NCI-H82 treated with DMSO at 0.1 percent for 48 hours (cell line): ENCODE measurements around the gene SERINC5.
"Not testable (repeated sequence)": the region's sequence is repeated elsewhere in the genome, so short reads cannot be mapped to it uniquely, and the experiment has no call there.

Experiments
- DNase-seq: peaks from one replicate; lab custom pipeline; 2025; ENCODE audit not compliant: unreplicated experiment; lab: John Stamatoyannopoulos, UW

SERINC5 gene

DNA sequence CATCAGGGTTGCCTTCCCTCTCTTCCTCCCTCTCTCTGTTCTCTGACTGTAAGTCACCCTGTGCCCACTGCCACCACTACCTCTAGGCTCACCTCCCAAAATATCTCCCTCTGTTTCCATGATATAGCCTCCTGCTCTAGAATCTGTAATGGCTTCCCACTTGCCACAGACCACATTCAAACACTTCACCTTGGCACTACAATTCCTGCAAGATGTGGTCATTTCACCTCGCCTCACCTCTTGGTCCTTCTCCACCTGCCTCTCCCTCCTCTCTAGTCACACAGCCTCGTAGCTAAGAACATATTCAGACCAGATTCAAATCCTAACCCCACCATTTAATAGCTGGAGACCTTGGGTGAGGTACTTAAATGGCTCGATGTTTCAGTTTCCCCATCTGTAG, 56.9 kb downstream of the SERINC5 start:
- no peak for DNase-seq

GRCh38 chr5:80198399-80198798, 57.4 kb downstream of the SERINC5 start:
- no peak for DNase-seq

DNA sequence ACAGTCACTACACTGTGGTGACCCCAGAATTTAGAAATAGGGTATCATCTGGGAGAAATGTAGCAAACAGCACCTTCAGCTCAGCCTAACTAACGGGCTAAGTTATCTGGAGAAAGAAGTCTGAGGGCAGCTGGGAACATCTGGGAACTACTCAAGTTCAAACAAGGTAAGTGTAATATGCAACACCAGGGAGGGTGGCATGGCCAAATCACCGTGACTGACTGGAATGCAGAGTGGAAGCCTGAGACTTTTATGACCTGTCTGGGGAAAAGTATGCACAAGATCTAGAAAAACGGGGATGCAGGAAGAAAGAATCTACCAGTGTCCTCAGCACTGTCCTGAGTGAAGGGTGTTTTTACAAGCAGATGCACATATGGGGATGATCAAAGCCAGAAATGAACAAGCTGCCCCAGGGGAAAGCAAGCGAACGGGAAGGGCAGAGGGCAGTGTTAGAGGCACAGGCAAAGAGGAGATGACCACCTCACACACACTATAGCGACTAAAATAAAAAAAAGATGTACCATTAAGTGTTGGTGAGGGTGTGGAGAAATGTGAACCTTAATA, 59.9 kb downstream of the SERINC5 start:
- DNase-seq, result no peak

DNA sequence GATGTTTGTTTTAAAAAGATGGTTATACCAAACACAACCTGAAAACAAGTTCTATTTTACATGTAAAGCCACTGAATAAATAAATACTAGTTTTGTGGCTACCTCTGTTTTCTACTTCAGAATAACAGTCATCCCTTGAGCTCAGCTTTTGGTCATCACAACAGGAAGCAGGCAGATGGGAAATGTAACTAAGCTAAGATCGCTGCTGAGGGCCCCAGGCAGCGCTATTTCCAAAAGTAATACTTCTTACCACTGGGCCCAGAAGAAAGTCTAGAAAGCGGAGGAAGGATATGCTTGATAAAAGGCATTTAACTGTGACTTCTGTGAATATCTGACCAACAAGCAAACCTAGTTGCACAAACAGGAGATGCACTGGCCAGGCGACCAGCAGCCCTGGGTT, 61.4 kb downstream of the SERINC5 start:
- DNase-seq, result no peak

- no peak for DNase-seq
These were observed 62.4 kb downstream of the SERINC5 start for GRCh38 chr5:80193401-80193800.

DNA sequence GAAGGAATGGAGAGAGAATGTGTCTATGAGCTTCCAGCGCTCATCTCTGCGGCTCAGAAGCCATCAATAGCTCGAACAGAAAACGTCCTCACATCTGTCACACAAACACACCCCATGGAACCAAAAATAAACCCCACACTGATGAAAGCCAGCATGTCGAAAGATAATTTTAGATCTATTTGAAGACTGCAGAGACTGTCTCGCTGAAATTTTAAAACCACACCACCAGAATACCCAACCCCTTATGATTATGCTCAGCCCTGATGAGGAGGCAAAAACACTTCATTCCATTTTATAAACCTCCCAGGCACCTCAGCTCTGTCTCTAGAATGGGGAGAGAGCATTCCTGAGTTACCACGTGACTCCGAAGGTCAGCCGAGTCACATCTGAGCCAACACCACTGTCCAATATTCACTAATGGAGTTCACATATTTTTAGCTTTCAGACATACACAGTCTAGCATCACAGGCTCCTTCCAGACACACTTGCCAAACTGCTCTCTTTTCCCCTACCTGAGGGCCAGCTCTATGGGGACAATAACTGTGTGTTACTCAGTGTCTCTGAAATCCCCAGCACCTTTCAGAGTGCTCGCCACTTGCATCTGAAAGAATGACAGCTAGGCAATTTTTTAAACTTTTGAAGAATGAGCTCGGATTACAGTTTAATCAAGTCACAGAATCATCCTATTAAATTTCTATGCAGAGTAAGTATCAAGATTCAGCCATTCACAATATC, 63.2 kb downstream of the SERINC5 start:
- no peak for DNase-seq

DNA sequence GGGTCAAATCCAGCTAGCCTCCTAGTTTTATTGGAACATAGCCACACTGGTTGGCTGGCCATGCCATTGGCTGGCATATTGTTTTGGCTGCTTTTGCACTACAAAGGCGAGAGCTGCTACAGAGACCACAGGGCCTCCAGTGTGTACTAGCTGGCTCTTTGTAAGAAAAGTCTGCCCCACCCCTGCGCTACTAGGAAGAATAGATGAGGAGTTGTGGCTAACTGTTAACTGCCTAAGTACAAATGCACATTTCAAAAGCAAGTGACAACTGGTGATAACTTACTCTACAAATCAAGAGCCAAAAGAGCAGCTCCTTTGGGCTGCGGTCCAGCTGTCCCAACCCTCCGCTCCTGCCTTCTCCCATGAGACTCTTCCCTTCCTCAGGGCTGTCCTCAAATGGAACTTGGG, 63.9 kb downstream of the SERINC5 start:
- no peak for DNase-seq

DNA sequence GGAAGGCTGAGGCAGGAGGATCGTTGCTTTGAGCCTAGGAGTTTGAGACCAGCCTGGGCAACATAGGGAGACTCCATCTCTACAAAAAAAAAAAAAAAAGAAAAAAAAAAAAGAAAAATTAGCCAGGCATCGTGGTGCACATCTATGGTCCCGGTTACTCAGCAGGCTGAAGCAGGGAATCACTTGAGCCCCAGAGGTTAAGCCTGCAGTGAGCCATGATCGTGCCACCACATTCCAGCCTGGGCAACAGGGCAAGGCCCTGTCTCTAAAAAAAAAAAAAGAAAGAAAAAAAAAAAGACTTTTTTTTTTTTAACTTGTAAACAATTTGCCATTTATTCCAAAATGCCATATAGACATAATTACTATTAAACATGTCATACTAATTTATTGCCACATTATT, 64.5 kb downstream of the SERINC5 start:
- no peak for DNase-seq

GRCh38 chr5:80190960-80191359, 64.9 kb downstream of the SERINC5 start:
- DNase-seq, result no peak

GRCh38 chr5:80189701-80190100, 66.1 kb downstream of the SERINC5 start:
- DNase-seq, result no peak

- DNase-seq, result no peak
These were observed 66.6 kb downstream of the SERINC5 start for GRCh38 chr5:80189201-80189600.

DNA sequence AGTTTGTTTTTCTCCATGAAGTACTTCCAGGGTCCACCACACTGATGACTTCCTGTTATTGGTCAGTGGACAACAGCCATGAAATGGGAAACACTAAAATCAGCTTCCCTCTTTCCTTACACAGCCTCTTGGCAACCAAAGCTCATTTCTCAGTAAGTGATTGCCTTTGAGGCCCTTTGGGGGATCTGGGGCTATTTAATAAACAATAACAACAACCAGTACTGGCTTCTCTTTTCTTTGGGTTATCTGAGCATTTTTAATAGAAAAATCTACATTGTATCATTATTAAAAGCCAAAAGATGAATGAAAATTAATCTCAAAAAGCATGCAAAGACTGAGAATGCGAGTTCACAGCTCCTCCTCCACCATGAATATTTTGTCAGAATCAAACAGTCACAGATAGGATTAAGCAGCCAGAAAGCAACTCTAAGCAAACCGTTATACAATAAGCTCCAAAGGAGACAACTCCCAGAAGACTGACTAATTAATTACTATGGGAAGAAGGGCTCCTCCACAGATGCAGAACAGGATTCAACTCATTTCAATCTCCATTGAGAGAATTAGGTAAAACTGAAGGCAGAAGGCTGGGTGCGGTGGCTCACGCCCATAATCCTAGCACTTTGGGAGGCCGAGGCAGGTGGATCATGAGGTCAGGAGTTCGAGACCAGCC, 68.3 kb downstream of the SERINC5 start:
- no peak for DNase-seq

GRCh38 chr5:80185535-80185934, 70.3 kb downstream of the SERINC5 start:
- not testable (repeated sequence) for DNase-seq

- DNase-seq, result no peak
These were observed 70.8 kb downstream of the SERINC5 start for GRCh38 chr5:80185095-80185494.

DNA sequence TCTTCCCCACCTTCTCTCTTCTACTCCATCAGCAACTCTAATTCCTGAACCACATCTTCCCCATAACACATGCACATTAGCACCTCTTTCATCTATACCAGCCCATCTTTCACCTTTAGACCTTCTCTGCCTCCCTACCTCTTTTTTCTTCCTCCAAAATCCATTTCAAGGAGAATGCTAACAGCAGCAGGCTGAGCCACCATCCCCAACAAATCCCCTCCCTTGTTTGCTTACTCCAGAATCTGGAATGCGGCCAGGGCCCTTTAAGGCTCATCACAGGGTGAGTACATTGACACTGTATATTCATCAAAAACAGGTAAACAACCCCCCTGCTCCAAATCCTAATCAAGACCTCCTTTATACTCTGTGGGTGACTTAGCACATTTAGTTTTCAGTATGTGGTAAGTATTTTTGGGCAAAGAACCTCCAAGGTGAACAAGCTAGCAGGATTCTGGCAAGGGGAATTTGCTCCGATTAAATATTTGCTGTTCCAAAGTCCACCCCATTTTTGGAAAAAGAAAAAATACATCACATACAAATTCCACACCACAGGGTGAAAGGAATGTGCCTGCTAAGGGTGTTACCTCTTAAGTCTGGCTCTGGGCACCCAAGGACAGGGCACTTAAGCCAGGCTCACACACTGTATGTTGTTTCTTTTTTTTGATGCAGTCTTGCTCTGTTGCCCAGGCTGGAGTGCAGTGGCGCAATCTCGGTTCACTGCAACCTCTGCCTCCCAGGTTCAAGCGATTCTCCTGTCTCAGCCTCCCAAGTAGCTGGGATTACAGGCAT, 71.4 kb downstream of the SERINC5 start:
- DNase-seq, result no peak

DNA sequence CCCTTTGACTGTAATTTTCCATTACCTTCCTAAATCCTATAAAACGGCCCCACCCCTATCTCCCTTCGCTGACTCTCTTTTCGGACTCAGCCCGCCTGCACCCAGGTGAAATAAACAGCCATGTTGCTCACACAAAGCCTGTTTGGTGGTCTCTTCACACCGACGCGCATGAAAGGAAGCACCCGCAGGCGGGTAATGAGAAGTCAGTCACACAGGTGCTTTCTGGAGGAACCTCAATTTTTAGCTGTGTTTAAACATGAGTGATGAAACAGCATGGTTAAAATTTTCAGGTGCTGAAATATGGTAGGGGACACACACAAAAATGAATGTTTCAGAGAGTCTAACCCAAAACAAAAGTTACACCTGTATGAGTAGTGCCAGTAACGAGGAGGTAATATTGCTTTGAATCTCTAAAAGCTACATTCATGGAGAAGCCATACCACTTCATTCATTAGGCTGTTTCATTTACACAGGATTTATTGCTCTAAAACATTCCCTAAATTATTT, 72.1 kb downstream of the SERINC5 start:
- DNase-seq, result not testable (repeated sequence)

- no peak for DNase-seq
These were observed 72.9 kb downstream of the SERINC5 start for GRCh38 chr5:80182809-80183580.

DNA sequence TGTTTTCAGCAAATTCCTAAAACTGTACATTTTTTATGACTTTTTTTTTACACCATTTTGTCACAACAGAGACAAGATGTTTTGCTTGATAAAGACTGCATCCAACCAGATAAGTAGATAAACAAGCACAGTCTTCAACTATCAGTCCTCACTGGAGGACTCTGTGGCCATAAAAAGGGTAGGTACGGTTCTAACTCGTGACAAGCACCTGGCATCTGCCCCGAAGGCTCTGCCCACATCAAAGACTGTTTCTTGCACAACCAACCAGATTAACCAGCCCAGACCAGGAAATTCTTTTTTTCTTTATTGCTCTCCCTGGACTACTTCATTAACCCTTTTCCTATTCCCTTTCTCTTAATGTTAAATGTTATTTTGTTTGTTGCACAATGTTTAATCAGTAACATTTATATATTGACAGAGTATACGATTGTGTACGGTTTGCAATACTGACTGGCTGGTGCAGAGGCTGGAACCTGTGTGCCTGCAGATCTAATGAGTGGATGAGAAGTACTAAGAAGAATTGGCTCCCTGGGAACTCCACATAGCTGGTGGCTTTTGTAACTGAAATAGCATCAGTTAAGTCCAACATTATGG, 74.1 kb downstream of the SERINC5 start:
- no peak for DNase-seq

DNA sequence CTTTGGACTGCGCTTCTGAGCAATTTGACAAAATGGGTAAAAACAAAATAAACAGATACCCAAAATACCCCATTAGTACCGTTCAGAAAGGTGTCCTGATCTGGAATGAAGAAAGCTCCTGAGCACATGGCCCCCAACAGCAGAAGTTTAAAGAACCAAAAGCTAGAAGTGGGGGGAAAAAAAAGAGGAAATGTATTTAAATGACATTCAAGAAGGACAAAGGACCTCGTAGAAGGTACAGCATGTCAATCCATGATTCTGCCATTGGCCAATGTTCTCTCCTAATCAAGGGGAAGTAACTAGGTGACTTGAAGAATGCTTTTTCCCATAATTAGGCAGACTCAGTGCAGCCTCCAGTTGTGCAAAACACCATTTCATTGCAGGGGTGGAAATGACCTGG, 78.6 kb downstream of the SERINC5 start:
- no peak for DNase-seq

GRCh38 chr5:80175337-80175736, 80.5 kb downstream of the SERINC5 start:
- no peak for DNase-seq
